DOHH2 (cell line): ENCODE measurements around the gene SLC30A5.

Source experiments
- H3F3A ChIP-seq: fragments of 200-600 bp; sonication (generic), shearing (Covaris generic); 2 replicates; pipeline ENCODE4 v1.6.0; 2016; ENCODE audit warnings: antibody characterized with exemption, mild to moderate bottlenecking; ENCODE audit not compliant: control insufficient read depth, insufficient read depth
- H3K27ac ChIP-seq: fragments of 200-600 bp; sonication (generic); 2 replicates; pipeline ENCODE4 v1.5.1; 2014; ENCODE audit warnings: low read depth, mild to moderate bottlenecking, low read length, moderate library complexity
- H3K27me3 ChIP-seq: fragments of 200-600 bp; sonication (generic); 2 replicates; pipeline ENCODE4 v1.6.1; 2014; ENCODE audit warnings: mild to moderate bottlenecking, low read length, mixed read lengths; ENCODE audit not compliant: control insufficient read depth
- H3K36me3 ChIP-seq: fragments of 200-600 bp; sonication (generic); 2 replicates; pipeline ENCODE4 v1.6.1; 2014; ENCODE audit warnings: mild to moderate bottlenecking, low read length, moderate library complexity, mixed read lengths; ENCODE audit not compliant: control insufficient read depth
- H3K4me1 ChIP-seq: fragments of 200-600 bp; sonication (generic); 2 replicates; pipeline ENCODE4 v1.6.1; 2014; ENCODE audit warnings: mild to moderate bottlenecking, low read length, mixed read lengths; ENCODE audit not compliant: control insufficient read depth
- H3K4me2 ChIP-seq: fragments of 200-600 bp; sonication (generic); 2 replicates; pipeline ENCODE4 v1.6.0; 2014; ENCODE audit warnings: mild to moderate bottlenecking, low read length, moderate library complexity
- H3K4me3 ChIP-seq: fragments of 200-600 bp; sonication (generic); 2 replicates; pipeline ENCODE4 v1.5.1; 2014; ENCODE audit warnings: mild to moderate bottlenecking, low read length, mixed read lengths
- H3K79me2 ChIP-seq: fragments of 200-600 bp; sonication (generic); 2 replicates; pipeline ENCODE4 v1.6.1; 2014; ENCODE audit warnings: mild to moderate bottlenecking, low read length, mixed read lengths; ENCODE audit not compliant: control insufficient read depth
- H3K9me2 ChIP-seq: fragments of 200-600 bp; sonication (generic); replicated peaks from 2 replicates; pipeline ENCODE4 v1.6.1; 2014; ENCODE audit warnings: mild to moderate bottlenecking, low read length, mixed read lengths; ENCODE audit not compliant: control insufficient read depth
- H3K9me3 ChIP-seq: fragments of 200-600 bp; sonication (generic); 2 replicates; pipeline ENCODE4 v1.6.1; 2014; ENCODE audit warnings: antibody characterized with exemption, low read length, mixed read lengths; ENCODE audit not compliant: control insufficient read depth, insufficient read depth
- H4K20me1 ChIP-seq: fragments of 200-600 bp; sonication (generic); 2 replicates; pipeline ENCODE4 v1.6.0; 2014; ENCODE audit warnings: low read depth, mild to moderate bottlenecking, antibody characterized with exemption, low read length, moderate library complexity; ENCODE audit not compliant: control insufficient read depth, insufficient read depth
- CTCF ChIP-seq: fragments of 200-600 bp; sonication (generic); IDR thresholded peaks from one replicate; pipeline ENCODE4 v1.5.1; 2014; ENCODE audit warnings: antibody characterized with exemption, mild to moderate bottlenecking, low read depth, low read length; ENCODE audit not compliant: poor library complexity, severe bottlenecking
- EZH2phosphoT487 ChIP-seq: fragments of 200-600 bp; sonication (generic); IDR thresholded peaks from 2 replicates; pipeline ENCODE4 v1.6.1; 2017; ENCODE audit warnings: borderline replicate concordance, mild to moderate bottlenecking, antibody characterized with exemption, low read length, moderate library complexity, mixed read lengths

The SLC30A5 gene

GRCh38 chr5:69091771-69092170, 2.0 kb upstream of the SLC30A5 start:
- no peaks in the 10 kb centered on the region for H3F3A ChIP-seq
- no peaks in the 10 kb centered on the region for H3K27me3 ChIP-seq
- TF ChIP-seq CTCF: no peak
- TF ChIP-seq EZH2phosphoT487: no peak
- 0 out of 2 replicates have a peak, but pooled peaks cover 3% of the 10 kb centered on the region for H4K20me1 ChIP-seq
- H3K4me1 ChIP-seq: peaks cover 25% of the 10 kb centered on the region
- H3K4me3 ChIP-seq: no peak overlapping the region
- H3K27ac ChIP-seq: no peak overlapping the region
- no peaks in the 10 kb centered on the region for H3K9me3 ChIP-seq
- H3K9me2 ChIP-seq: no peaks in the 10 kb centered on the region
- no peak overlapping the region for H3K4me2 ChIP-seq
- H3K79me2 ChIP-seq: peaks cover 30% of the 10 kb centered on the region
- H3K36me3 ChIP-seq: peaks cover 26% of the 10 kb centered on the region

GRCh38 chr5:69092969-69093368, 845 bp upstream of the SLC30A5 start:
- Histone ChIP-seq H3K4me2 (peak overlapping the region; percentile 57), H3K4me1 (peaks cover 31% of the 10 kb centered on the region), H3K27ac (no peak overlapping the region; the same call in 1 of the 2 replicates), H3K9me2 (no peaks in the 10 kb centered on the region), H3K4me3 (no peak overlapping the region), H3K9me3 (no peaks in the 10 kb centered on the region), H3K79me2 (peaks cover 42% of the 10 kb centered on the region), H4K20me1 (0 out of 2 replicates have a peak, but pooled peaks cover 3% of the 10 kb centered on the region), H3K27me3 (no peaks in the 10 kb centered on the region), H3K36me3 (peaks cover 37% of the 10 kb centered on the region), H3F3A (no peaks in the 10 kb centered on the region)
- TF ChIP-seq CTCF: no peak

GRCh38 chr5:69099302-69099701, 5.5 kb downstream of the SLC30A5 start:
- Histone ChIP-seq H3K9me3 (no peaks in the 10 kb centered on the region), H3K4me1 (peaks cover 55% of the 10 kb centered on the region), H4K20me1 (0 out of 2 replicates have a peak, but pooled peaks cover 6% of the 10 kb centered on the region), H3K4me2 (no peak overlapping the region), H3K27ac (no peak overlapping the region), H3K4me3 (no peak overlapping the region), H3K36me3 (peaks cover 81% of the 10 kb centered on the region), H3K9me2 (no peaks in the 10 kb centered on the region), H3F3A (peaks cover 5% of the 10 kb centered on the region), H3K79me2 (peaks cover 85% of the 10 kb centered on the region), H3K27me3 (no peaks in the 10 kb centered on the region)
- TF ChIP-seq EZH2phosphoT487 (no peak), CTCF (no peak)

- Histone ChIP-seq H3K9me2 (no peaks in the 10 kb centered on the region), H3K9me3 (no peaks in the 10 kb centered on the region), H4K20me1 (0 out of 2 replicates have a peak, but pooled peaks cover 3% of the 10 kb centered on the region), H3K4me3 (no peak overlapping the region), H3K4me2 (no peak overlapping the region), H3K27ac (peak overlapping the region; percentile 25; the same call in 1 of the 2 replicates), H3K36me3 (peaks cover 83% of the 10 kb centered on the region), H3F3A (peaks cover 21% of the 10 kb centered on the region), H3K79me2 (peaks cover 63% of the 10 kb centered on the region), H3K27me3 (no peaks in the 10 kb centered on the region), H3K4me1 (peaks cover 51% of the 10 kb centered on the region)
- no peak for TF ChIP-seq CTCF
- no peak for TF ChIP-seq EZH2phosphoT487
These were observed 9.7 kb downstream of the SLC30A5 start for GRCh38 chr5:69103521-69103920.
